NCI-H345 (cell line): ENCODE data around the gene CHRNB1.
"Not testable (repeated sequence)": the region's sequence is repeated elsewhere in the genome, so short reads cannot be mapped to it uniquely, and the experiment has no call there.

Source experiments
- DNase-seq: peaks from one replicate; lab custom pipeline; 2025; lab: John Stamatoyannopoulos, UW

Gene CHRNB1

DNA sequence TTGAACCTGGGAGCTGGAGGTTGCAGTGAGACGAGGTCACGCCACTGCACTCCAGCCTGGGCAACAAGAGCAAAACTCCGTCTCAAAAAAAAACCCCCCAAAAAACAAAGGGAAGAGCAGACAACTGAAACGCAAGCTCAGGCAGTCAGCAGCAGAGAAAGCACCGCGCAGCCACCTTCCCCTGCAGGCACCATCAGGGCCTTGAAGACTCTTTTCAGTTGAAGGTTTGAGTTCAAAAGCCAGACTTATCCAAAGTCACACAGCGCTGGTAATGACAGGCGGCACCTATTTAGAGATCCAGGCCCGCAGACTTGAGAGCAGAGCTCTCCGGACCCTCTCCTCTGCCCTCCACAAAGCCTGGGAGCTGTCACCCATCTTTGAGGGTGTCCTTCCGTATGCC is 23.4 kb downstream of the CHRNB1 start:
- DNase-seq: no peak

- DNase-seq: no peak
These were observed 24.0 kb downstream of the CHRNB1 start for GRCh38 chr17:7468804-7469389.

DNA sequence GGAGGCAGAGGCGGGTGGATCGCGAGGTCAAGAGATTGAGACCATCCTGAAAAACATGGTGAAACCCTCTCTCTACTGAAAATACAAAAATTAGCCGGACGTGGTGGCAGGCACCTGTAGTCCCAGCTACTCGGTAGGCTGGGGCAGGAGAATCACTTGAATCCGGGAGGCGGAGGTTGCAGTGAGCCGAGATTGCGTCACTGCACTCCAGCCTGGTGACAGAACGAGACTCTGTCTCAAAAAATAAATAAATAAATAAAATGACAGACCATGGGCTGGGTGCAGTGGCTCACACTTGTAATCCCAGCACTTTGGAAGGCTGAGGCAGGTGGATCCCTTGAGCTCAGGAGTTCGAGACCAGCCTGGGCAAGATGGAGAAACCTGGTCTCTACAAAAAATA is 25.0 kb downstream of the CHRNB1 start:
- DNase-seq: not testable (repeated sequence)

GRCh38 chr17:7470457-7470973 is 25.7 kb downstream of the CHRNB1 start:
- DNase-seq: not testable (repeated sequence)

DNA sequence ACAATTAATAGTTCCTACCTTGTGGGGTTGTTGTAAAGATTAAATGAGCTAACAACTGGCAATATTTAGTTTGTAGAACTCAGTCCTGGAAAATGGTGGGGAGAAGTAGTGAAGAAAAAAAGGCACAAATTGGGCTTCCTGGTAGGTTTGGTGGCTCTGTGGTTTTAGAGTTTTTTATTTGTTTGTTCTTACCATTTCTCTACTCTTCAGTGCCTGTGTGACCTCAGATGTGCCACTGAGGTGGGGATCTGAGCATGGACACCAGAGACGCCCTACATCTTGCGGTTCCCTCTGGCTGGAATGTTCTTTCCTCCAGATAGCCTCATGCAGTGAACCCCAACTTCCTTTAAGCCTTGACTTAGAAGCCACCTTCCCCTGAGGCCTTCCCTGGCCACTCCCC is 26.9 kb downstream of the CHRNB1 start:
- no peak for DNase-seq

GRCh38 chr17:7474767-7475166 is 29.9 kb downstream of the CHRNB1 start:
- not testable (repeated sequence) for DNase-seq

DNA sequence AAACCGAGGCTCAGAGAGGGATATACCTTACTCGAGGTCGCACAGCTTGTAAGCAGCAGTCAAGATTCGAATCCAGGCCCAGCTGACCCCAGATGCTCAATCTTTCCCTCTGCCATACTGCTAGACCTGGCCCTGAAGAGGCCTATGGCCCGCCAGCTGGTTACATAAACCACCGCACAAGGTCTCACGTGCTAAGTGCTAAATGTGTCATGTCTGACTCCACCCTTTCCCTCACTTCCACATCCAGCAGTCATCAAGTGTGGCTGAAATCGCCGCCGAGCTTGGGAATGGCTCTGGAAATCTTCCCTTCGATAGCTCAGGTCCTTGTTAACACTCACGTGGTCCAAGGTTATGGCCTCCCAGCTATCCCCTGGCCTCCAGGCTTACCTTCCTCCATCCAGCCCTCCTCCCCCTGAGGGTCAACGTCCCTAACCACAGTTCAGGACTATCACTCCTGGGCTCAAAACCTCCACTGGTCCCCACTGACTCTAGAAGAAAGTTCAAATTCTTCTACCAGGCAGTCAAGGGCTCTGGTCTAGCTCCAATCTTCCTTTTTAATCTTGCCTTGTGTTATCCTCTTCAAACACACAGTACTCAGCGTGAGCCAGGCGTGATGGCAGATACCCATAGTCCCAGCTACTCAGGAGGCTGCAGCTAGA is 31.0 kb downstream of the CHRNB1 start:
- DNase-seq: no peak

GRCh38 chr17:7476494-7476893 is 31.6 kb downstream of the CHRNB1 start:
- DNase-seq: no peak

DNA sequence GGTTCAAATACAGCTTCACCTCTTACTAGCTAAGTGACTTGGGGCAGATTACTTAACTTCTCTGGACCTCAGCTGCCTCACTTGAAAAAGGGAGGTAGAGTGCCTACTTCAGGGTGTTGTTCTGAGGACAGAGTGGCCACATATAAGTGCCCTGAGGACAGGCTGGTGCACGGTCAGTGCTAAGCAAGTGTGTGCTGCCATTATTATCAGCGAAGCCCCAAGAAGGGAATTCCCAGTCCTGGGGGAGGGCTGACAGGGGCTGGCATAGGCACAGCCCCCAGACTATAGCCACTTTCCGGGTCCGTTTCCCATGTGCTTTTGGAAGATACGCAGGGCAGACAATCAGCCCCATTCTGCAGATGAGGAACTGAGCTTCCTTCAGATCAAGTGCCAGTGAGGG is 32.1 kb downstream of the CHRNB1 start:
- DNase-seq: no peak

- no peak for DNase-seq
These were observed 32.8 kb downstream of the CHRNB1 start for GRCh38 chr17:7477392-7478275.

GRCh38 chr17:7478276-7479212 is 33.7 kb downstream of the CHRNB1 start:
- DNase-seq: peak; percentile 4

GRCh38 chr17:7479213-7480088 is 34.6 kb downstream of the CHRNB1 start, which contains the start of gene ZBTB4:
Gene ZBTB4 (minus strand): TSS chr17:7479631. CDS start chr17:7466801, 12,830 bp downstream.
- DNase-seq: peak; percentile 21

DNA sequence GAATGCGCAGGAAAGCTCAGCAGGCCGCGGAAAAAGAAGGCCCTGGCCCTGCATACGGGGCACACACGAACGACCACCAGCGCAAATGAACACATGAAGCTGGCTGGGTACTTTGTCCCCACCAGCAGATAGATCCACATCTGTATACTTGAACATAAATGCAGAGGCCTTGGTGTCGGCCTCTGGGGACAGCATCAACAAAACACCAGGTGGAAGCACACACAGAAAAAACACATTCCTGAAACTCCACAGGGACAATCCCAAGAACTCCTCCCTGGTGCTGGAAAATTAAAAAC is 35.2 kb downstream of the CHRNB1 start:
- DNase-seq: no peak

GRCh38 chr17:7481275-7481674 is 36.4 kb downstream of the CHRNB1 start, which contains the start of gene SLC35G6:
Gene SLC35G6 (plus strand): TSS chr17:7481446. CDS start chr17:7481517, 71 bp downstream.
- DNase-seq: not testable (repeated sequence)

GRCh38 chr17:7481842-7482741 is 37.2 kb downstream of the CHRNB1 start:
- not testable (repeated sequence) for DNase-seq

GRCh38 chr17:7482742-7483088 is 37.9 kb downstream of the CHRNB1 start:
- not testable (repeated sequence) for DNase-seq

DNA sequence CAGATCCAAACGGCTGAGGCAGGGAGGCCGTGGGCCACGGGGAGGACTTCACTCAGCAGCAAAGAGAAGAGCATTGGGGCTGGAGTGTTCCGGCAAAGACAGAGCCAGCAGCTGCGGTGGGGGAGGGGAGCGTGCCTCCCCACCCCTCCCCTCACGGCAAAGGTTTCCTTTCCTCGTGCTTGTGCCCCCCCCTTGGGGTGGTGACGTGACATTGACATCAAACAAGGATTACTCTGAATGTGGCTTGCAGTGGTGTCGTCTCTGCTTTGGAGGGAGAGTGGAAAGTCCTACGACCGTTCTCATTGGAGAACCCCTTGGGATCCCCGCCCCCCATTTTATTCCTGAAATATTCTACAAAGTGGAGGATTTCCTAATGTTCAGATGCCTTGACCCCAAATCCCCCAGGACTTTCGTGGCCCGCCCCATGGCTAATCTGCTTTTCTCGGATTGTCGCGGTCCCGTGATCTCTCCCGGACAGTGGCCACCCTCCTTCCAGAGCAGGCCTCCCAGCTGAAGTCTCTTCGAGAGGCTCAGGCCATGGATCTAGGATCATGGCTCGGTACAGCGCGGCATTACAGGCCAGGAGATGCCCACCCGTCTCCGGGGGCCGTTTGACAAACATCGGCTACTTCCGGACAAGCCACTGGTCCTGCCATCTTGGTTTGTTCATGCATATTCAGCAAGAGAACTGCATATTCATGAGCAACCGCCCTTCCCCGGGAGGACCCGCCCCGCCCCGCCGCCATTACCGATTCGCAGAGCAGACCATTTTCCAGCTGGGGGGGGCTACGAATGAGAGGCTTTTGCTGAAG is 38.6 kb downstream of the CHRNB1 start:
- DNase-seq: peak; percentile 87

DNA sequence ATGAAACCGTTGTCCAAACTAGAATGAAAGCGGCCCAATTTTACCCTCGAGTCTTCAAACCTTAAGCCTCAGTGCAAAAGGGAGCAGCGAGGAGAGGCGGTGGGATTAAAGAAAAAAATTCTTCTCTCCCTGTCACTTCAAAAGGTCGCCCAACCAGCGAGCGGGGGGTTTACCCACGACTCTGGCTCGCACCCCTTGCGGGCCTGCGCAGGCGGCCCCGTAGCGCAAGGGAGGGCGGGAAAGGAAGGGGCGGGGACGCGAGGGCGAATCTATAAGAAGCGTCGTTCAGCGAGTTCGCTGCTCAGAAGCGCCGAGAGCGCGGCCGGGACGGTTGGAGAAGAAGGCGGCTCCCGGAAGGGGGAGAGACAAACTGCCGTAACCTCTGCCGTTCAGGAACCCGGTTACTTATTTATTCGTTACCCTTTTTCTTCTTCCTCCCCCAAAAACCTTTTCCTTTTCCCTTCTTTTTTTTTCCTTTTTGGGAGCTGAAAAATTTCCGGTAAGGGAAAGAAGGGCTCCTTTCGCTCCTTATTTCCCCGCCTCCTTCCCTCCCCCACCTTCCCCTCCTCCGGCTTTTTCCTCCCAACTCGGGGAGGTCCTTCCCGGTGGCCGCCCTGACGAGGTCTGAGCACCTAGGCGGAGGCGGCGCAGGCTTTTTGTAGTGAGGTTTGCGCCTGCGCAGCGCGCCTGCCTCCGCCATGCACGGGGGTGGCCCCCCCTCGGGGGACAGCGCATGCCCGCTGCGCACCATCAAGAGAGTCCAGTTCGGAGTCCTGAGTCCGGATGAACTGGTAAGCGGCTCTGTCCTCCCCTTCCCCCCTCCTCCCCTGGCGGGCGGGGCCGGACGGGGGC is 39.4 kb downstream of the CHRNB1 start, which contains the start of gene POLR2A:
TSS of gene POLR2A (plus strand) at position 300 of the 852 bp plus-strand sequence.
- peak; percentile 91 for DNase-seq
